Measurements from ENCODE around the gene IQSEC3.
"Not testable (repeated sequence)": the region's sequence is repeated elsewhere in the genome, so short reads cannot be mapped to it uniquely, and the experiment has no call there.

The IQSEC3 gene

DNA sequence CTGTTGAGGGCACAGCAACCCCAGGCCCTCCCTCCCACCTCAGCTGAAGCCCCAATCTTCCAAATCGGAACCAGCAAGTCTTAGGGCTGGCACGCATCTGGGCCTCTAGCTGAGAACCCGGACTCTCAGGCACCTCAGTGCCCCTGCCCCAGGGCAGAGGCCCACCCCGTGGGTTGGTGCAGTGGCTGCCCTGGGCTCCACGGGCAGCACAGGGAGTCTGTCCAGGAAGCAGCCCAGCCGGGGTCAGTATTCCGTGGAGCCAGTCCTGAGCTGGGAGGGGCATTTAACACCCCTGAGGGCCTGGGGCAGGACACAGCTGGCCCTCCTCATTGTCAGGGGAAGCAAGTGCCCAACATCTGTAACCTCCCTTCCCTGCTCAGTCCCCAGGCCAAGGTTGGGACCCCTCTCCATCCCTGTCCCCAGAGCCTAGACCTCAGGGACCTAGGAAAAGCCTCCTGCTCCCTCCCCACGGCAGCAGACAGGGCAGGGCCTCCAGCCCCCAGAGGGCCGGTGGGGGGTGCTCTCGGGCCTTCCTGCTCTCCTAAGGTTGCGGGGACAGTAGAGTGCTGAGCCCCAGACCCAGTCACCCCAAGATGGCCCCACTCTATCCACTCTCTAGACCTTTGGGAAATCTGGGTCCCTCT is 110.9 kb downstream of the IQSEC3 start:
- no peak for DNase-seq (ENCODE audit: low read depth in 3 of 3, low spot score in 1 of 3)

DNA sequence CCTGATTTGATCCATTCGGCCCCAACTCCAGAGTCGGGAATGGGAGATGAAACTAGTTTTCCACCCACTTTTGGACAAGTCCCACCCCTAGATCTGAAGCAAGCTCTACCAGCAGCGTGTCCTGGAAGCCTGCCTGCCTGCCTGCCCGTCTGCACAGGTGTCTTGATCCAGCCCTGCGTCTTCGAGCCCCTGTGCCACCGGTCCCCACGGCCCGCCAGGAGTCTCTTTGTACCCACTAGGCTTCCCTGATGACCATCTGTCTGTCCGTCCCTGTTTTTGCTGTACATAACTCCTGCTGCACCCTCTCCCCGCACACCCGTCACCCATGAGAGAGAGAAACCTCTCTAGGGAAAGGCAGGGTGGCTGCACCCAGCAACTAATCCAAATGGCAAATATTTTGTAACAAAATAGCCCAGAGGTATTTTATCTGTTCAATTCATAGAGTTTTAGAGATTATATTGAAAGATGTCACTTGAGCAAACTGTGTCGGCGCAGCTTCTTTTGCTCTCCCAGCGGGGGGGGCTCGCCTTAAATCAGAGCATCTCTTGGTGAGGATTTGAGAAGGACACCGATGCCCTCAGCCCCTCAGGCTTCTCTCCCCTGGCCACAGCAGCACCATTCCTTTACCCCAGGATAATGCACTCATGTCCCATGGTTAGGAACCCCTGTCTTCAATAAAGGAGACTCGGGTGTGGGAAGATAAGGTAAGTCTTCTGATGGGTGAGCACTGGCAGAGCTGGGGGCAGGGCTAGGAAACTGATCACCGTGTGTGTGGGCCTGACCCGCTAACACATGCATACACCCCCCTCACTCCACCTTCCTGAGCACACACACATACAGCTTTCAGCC is 111.6 kb downstream of the IQSEC3 start:
- no peak for DNase-seq (ENCODE audit: low read depth in 3 of 3, low spot score in 1 of 3)

DNA sequence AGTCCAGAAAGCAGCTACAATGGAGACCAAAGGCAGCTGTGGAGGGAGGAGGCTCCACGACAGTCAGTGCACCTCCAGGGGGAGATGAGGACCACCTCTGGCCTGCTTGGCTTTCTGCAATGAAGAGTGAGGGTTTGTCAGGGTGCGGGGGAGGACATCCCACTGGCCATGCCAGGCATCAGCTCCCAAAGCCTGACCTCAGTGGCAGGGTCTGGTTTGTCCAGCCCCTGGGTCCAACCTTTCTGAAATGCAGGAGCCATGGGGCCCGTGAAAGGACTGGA is 112.2 kb downstream of the IQSEC3 start:
- DNase-seq (ENCODE audit: low read depth in 3 of 3, low spot score in 1 of 3) = no peak

DNA sequence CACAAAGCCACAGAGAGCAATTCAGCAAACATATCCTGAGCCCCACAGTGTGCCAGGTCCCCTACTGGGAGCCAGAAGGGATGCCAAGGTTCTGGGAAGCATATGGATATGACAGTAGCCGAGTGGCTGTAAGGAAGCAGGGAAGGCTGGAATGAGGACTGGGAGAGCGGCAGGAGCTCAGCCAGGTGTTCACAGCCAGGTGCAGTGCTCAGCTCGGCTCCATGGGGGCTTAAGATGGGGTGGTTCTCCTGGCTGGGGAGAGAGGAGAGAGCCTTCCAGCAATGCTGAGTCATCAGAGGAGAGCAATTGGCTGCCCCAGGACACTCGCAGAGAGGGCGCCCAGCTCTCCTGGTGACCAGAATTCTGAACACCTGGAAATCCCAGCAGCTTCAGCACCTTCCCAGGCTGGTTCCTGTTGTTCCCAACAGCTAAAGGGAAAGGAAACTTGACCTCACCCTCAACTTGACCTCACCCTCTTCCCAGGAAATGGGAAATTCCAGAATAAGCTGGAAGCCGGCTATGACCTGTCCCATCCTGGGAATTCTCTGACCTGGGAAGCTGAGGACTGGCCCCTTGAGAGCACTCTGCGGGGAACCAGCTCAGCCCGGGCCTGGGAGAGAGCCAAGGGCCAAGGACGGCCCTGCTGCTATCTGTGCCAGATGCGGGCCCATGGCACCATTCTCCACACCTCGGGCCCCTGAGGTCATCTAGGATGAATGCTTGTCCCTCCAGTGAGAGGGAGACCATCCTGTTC is 112.7 kb downstream of the IQSEC3 start:
- DNase-seq (ENCODE audit: low read depth in 3 of 3, low spot score in 1 of 3) = no peak

DNA sequence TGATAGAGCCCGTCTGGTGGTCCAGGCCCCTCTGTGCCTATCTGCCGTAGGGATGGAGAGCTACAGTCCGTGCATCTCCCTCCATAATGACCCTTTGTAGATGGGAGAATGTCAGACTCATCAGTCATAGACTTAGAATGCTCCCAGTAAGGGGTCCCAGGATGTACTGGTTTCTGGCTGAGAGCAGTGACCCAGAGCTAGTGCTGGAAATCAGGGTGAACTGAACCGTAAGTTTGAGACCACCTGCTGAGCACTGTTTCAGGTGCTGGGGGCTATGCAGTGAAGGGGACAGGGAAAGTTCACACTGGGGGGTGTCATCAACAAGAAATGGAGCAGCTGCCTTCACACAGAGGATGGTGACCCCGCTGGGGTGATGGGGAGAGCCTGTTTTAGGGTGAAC is 113.3 kb downstream of the IQSEC3 start:
- no peak for DNase-seq (ENCODE audit: low read depth in 3 of 3, low spot score in 1 of 3)

DNA sequence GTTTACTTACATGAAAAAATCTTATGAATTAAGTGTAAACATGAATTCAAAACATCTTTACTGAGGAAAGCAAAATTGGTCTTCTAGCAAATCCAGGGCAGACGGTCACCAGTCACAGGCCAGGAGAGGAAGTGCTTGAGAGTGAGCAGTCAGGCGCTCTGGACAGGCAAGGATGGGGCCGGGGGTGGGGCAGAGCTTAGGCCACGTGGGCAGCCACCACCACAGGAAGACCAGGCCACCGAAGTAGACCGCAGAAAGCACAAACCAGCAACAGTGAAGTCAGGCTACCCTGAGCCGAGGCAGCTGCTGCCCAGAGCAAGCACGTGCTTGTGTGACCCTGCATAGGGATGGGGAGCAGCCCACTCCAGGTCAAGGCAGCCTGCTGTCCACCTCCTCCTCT is 113.9 kb downstream of the IQSEC3 start:
- DNase-seq (ENCODE audit: low read depth in 3 of 3, low spot score in 1 of 3) = no peak

DNA sequence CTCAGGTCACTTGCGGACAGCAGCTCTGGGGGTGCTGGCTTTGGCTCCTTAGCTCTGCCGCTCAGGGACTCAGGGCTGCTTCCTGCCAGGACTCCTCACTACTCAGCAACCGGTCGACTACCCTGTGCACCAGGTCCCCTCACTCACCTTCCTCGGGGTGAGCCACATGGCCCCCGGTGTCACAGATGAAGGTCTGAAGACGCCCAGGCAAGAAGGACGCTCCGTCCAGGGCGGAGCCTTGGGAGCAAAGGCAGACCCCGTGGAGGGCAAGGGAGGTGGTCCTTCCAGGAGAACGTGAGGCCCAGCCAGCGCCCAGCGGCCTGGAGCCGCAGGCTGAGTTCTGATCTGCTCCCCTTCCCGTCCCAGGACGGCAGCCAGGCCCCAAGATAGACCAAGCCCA is 115.4 kb downstream of the IQSEC3 start:
- no peak for DNase-seq (ENCODE audit: low read depth in 3 of 3, low spot score in 1 of 3)

DNA sequence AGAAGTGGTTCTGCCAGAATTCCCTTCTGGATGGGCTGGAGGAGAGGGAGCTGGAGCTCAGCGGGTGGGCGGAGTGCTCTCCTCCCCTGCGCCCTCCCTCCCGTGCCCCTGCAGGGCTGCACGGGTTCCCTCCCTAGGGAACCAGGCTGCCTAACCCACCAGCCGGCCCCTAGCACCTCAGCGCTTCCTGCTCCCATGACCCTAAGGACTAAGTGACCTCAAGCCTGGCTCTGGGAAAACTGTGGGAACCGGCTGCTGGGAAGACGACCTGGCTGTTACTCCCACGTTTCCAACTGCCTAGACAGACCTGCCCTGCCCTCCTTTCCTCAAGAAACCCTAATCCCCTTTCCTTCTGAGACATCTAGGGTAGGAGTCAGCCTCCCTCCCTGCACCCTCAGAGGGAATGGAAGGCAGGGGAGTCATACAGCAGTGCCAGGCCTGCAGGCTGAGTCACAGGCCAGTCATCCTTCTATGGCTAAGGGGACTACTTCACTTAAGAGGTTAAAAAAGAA is 115.9 kb downstream of the IQSEC3 start:
- no peak for DNase-seq (ENCODE audit: low read depth in 3 of 3, low spot score in 1 of 3)

DNA sequence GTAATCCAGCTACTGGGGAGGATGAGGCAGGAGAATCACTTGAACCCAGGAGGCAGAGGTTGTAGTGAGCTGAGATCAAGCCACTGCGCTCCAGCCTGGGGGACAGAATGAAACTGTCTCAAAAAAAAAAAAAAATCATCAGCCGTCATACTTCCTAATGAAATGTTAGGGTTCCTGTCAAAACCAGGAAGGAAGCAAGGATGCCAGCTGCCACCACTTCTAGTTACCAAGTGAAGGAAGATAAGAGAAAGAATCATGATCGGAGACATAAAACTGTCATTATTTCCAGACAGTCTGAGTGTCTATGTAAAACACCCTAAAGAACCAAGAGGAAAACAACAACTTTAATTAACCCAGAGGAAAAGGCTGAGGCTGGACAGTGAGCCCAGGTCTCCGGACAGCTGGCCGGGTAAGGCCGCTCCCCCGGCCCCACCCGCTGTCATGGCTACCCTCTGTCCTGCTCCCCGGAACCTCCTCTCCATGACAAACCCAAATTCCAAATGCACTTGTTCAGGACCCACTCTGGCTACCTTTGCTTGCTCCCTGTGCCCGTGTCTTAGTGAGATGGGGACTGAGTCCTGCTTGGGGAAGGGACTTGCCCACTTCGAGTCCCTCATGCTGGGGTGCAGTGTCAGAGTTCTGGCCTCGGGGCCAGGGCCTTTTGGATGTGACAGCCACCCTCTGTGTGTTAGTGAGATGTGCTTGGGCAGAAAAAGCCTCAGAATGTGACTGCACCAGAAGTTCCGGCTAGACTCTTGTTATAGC is 118.4 kb downstream of the IQSEC3 start:
- no peak for DNase-seq (ENCODE audit: low read depth in 3 of 3, low spot score in 1 of 3)

DNA sequence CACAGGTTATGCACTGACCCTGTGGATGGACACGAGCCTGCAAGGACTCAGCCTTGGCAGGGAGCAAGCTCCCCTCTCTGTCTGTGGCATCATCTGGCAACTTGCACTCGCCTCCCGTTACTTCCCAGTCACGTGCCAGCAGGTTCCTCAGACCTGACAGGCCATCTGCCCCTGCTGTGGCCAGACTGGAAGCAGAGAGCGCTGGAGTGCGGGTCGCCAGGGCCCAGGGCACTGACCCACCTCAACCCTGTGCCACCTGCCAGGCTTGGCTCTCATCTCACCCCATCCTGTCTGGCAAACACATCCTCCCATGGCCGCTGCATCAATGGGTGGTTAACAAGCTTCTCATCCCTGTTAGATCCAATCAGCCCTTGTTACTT is 119.0 kb downstream of the IQSEC3 start:
- no peak for DNase-seq (ENCODE audit: low read depth in 3 of 3, low spot score in 1 of 3)

DNA sequence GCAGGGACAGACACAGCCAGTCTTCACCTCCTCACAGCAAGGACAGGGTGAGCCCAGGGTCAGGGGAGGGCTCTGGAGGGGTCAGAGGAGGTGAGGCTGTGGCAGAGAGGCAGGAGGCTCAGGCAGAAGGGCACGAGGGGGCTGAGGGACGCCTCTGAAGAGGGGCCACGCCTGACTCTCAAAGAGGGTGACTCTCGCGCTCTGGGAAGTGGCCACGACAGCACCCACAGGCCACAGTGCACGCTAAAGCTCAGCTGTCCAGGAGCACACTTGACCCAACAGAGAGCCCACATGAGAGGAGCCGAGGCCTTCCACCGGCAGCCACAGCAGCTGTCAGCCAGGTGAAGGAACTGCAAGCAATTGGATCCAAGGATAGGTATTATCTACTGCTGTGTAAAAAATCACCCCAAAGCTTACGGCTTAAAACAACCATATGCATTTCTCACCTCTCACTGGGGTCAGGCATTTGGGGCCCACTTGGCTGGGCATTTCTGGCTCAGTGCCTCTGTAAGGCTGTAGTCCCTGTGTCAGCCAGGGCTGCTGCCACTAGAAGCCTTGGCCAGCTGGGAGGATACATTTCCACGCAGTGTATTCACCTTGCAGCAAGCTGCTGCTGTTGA is 119.5 kb downstream of the IQSEC3 start:
- DNase-seq (ENCODE audit: low read depth in 3 of 3, low spot score in 1 of 3) = no peak

DNA sequence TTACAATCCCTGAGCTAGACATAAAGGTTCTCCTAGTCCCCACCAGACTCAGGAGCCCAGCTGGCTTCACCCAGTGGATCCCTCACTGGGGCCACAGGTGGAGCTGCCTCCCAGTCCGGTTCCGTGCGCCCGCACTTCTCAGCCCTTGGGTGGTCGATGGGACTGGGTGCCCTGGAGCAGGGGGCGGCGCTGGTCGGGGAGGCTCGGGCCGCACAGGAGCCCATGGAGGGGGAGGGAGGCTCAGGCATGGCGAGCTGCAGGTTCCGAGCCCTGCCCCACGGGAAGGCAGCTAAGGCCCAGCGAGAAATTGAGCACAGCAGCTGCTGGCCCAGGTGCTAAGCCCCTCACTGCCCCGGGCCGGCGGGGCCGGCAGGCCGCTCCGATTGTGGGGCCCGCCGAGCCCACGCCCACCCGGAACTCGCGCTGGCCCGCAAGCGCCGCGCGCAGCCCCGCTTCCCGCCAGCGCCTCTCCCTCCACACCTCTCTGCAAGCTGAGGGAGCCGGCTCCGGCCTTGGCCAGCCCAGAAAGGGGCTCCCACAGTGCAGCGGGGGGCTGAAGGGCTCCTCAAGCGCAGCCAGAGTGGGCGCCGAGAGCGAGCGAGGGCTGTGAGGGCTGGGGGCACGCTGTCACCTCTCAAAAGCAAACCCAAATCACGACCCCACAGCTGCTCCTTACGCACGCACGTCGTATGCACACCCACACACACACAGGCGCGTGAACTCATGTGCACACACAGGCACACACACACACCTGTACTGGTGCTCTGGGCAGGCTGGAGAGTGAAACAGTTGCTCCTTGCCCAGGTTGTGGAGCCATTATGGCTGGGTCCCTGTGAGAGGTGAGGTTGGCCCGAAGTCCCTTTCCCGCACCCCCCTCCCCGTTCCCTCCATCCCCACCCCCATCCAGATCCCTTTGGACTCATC is 121.7 kb downstream of the IQSEC3 start:
- not testable (repeated sequence) for DNase-seq (ENCODE audit: low read depth in 3 of 3, low spot score in 1 of 3)

DNA sequence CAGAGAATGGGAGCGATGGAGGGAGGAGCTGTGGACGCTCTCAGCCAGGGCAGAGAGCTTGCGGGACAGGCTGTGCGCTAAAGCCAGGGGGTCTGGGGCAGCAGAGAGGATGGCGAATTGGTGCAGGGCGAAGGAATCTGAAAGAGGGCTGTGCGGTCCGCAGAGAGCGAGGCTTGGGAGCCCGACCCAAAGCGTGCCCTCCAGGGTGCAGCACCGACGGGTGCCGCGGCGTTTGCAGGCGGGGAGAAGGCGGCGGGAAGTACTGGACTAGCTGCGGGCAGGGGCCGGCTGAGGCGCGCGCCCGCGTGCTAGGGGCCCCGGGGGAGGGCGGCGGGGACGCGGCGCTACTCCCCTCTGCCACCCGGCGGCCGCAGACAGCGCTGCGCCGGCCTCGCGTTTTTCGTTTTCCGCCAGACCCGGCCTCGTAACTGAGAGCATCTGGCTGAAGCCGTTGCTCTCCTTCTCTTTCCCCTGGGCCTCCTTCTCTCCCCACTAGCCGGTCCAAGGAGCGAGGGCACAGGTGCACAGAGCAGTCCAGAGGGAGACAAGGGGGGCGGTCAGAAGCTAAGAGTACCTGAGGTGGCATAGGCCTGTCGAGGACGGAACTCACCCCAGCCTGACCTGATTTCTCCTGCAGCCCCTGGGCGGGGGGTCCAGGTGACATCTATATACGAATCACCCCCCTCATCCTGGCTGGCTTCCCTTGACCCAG is 122.5 kb downstream of the IQSEC3 start:
- DNase-seq (ENCODE audit: low read depth in 3 of 3, low spot score in 1 of 3) = peak in 1 of 3 donors; percentile 32

DNA sequence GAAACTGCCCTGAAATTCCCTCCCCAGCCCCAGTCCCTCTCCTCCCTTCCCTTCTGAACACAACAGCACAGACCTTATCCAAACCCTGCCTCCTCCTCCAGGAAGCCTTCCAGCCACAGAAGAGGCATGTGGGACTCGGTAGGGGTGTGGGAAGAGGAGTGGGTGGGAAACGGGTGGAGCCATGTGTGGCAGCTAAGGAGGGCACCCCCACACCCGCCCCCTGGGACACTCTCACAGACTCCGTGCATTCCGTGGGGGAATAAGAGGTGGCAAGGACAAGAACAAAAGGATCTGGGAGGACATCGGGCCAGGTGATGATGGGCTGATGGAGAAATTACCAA is 123.0 kb downstream of the IQSEC3 start:
- no peak for DNase-seq (ENCODE audit: low read depth in 3 of 3, low spot score in 1 of 3)

DNA sequence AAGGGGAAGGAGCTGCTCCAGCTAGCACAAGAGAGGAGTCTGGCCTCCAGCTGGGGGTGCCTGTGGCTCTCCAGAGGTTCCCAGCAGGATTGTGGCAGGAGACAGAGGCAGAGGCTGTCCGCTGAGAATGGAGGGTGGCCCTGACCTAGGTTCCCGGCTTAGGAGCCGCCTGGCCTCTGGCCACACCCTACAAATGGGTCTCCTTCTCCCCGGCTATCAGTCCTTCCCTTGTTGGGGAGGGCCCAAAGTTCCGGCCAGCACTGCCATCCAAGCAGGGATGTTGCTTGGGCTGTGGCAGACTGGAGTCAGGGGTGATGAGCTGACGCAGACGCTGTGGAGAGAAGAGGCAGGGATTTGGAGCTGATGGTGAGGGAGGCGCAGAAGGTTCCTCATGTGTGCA is 124.3 kb downstream of the IQSEC3 start:
- no peak for DNase-seq (ENCODE audit: low read depth in 3 of 3, low spot score in 1 of 3)

DNA sequence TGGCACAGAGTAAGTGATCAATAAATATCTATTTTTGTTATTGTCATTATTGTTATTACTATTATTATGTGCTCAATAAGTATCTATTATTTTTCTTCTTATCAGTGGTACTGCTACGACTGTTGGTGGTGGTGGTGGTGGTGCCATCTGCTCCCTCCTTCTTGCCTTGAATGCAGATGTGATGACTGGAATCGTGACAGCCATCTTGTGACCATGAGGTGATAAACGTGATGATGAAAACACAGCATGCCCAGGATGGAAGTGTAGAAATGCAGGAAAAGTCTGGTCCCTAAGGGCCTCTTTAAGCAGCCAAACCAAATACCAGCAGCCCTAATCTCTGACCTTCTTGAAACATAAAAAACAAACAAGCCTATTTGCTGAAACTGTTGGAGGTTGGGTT is 125.0 kb downstream of the IQSEC3 start:
- no peak for DNase-seq (ENCODE audit: low read depth in 3 of 3, low spot score in 1 of 3)

DNA sequence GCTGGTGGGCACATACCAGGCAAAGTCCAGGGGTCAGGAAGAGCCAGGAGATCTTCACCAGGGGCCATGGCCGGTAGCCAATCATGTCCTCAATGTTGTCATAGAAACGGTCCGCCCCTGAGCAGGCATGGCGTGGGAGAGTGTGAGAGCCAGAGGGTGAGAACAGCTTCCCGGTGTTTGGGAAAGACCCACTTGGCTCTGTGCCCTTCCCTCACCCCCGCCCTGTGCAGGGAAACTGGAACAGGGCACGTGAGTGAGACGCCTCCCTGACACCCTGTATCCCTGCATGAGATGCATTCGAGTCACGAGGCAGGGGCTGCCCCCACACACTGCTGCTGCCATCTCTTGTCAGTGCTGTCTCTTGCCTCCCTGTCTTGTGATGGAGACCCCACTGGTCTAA is 126.7 kb downstream of the IQSEC3 start:
- DNase-seq (ENCODE audit: low read depth in 3 of 3, low spot score in 1 of 3) = no peak

DNA sequence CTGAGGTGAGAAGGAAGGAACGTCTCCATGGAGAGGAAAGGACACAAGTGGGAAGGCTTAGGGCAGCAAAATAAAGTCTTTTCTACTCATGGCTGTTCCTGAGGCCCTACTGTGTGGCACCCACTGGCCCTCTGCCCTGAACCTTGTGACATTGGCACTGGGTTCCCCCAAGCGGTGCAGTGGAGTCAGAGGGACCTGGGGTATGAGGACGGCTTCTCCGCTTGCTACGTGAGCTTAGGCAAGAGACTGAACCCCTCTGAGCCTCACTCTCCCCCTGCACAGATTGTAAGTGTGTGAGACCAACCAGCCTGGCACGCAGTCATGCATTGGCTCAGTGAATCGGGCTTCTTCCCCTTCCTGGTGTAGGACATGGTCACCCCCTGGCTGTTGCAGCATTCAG is 127.7 kb downstream of the IQSEC3 start:
- DNase-seq (ENCODE audit: low read depth in 3 of 3, low spot score in 1 of 3) = no peak

DNA sequence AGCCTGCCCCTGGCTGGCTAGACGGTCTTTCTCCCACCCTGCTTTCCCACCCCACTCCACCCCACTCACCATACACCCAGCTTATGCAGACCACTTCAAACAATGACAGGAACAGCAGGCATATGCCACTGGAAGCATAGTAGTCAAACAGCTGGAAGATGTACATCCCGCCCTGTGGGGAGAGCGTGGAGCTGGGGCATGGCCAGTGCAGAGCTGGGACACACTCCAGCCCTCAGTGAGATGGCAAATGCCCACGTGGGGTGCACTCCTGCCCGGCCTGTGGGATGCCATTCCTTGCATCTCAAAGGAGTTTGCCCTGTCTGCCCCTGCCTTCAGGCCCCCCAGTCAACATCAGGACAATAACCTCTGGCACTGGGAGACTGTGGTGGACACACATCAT is 128.6 kb downstream of the IQSEC3 start:
- no peak for DNase-seq (ENCODE audit: low read depth in 3 of 3, low spot score in 1 of 3)

Measured in stimulated activated CD4-positive, alpha-beta T cell treated with anti-CD3 and anti-CD28 coated beads, TNF-alpha, amount 100 ng/mL, for 1 hour (primary cell).